ENCODE results near the gene TRAF1.
"Not testable (repeated sequence)": the region's sequence is repeated elsewhere in the genome, so short reads cannot be mapped to it uniquely, and the experiment has no call there.

TRAF1 gene

GRCh38 chr9:120926397-120926928 is at the start of gene TRAF1:
Gene TRAF1 (minus strand): TSS chr9:120926796. CDS start chr9:120926075, 721 bp downstream.
- peak within 1 kb of the TSS; percentile 30 for H3K27ac ChIP-seq
- no peak for DNase-seq (ENCODE audit: low spot score)
- ChIA-PET CTCF (interaction anchor here (1.0 kb wide), 1 partner anchor 9 kb away, joined by 3 read pairs; no protein-coding TSS in a partner anchor), POLR2A (ENCODE audit: low non-redundant PET) (no interaction called here)
- no peak for TF ChIP-seq CTCF (conservative IDR thresholded peaks at IDR 0.05; ENCODE audit: low read depth)

- CTCF ChIA-PET: no interaction called here
- POLR2A ChIA-PET (ENCODE audit: low non-redundant PET): no interaction called here
- H3K27ac ChIP-seq: no peak overlapping the region
- DNase-seq (ENCODE audit: low spot score): no peak
- TF ChIP-seq CTCF (conservative IDR thresholded peaks at IDR 0.05; ENCODE audit: low read depth): no peak
Measured at GRCh38 chr9:120974921-120975320, 48.3 kb upstream of the TRAF1 start.

GRCh38 chr9:120974181-120974580 is 47.6 kb upstream of the TRAF1 start:
- POLR2A ChIA-PET (ENCODE audit: low non-redundant PET): no interaction called here
- no peak for DNase-seq (ENCODE audit: low spot score)
- H3K27ac ChIP-seq: no peak overlapping the region
- CTCF ChIA-PET: interaction anchor here (0.7 kb wide), 2 partner anchors 314 to 354 kb away, joined by 3 to 4 read pairs; no protein-coding TSS in a partner anchor
- no peak for TF ChIP-seq CTCF (conservative IDR thresholded peaks at IDR 0.05; ENCODE audit: low read depth)

- CTCF ChIA-PET: interaction anchor here (0.6 to 0.9 kb wide), 2 partner anchors 10 to 566 kb away, joined by 3 to 4 read pairs; no protein-coding TSS in a partner anchor
- no peak overlapping the region for H3K27ac ChIP-seq
- DNase-seq (ENCODE audit: low spot score): no peak
- TF ChIP-seq CTCF (conservative IDR thresholded peaks at IDR 0.05; ENCODE audit: low read depth): no peak
- POLR2A ChIA-PET (ENCODE audit: low non-redundant PET): no interaction called here
Measured at GRCh38 chr9:120971938-120972337, 45.3 kb upstream of the TRAF1 start.

GRCh38 chr9:120971471-120971870 is 44.9 kb upstream of the TRAF1 start:
- DNase-seq (ENCODE audit: low spot score); POLR2A ChIA-PET (ENCODE audit: low non-redundant PET); H3K27ac ChIP-seq: not testable (repeated sequence)
- CTCF ChIA-PET: interaction anchor here (0.9 kb wide), 1 partner anchor 10 kb away, joined by 4 read pairs; no protein-coding TSS in a partner anchor

DNA sequence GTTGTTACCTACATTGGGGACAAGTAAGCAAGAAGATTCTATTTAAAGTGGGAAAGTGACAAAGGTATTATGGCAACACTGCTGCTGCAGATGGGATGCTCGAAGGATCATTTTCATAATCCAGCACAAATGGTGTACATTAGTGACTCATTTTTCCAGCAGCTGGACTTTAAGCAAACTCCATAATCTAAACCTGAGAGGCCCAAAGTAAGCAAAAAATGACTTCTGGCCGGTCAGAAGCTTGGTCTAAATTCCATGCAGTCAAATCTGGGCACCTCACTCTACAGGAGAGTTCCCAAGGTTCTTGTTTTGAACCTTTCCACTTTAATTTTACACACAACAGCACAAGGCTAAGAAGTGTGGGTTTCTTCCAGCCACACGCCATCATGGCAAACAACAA is 43.6 kb upstream of the TRAF1 start:
- CTCF ChIA-PET: interaction anchor here (0.5 to 0.8 kb wide), 2 partner anchors 11 to 14 kb away, joined by 3 to 4 read pairs; no protein-coding TSS in a partner anchor

More for the DNA sequence above, 43.6 kb upstream of the TRAF1 start:
- DNase-seq (ENCODE audit: low spot score): no peak
- H3K27ac ChIP-seq: no peak overlapping the region
- POLR2A ChIA-PET (ENCODE audit: low non-redundant PET): no interaction called here
- no peak for TF ChIP-seq CTCF (conservative IDR thresholded peaks at IDR 0.05; ENCODE audit: low read depth)
